ENCODE results near the gene PBX2. TPM values are rescaled to one million over a fixed set of nuclear protein-coding genes. Genes with fewer than 3 reads are reported as not detected.
"Not testable (repeated sequence)": the region's sequence is repeated elsewhere in the genome, so short reads cannot be mapped to it uniquely, and the experiment has no call there.

PBX2 gene
- total RNA-seq, 1 donor from 2014 or later = 50.1 TPM

GRCh38 chr6:32194825-32195651 lies 5.0 kb upstream of the PBX2 start:
- peaks cover 29 to 50% (median 36%) of the 10 kb centered on the region in 3 donors for H3K4me1 ChIP-seq (ENCODE audit: control insufficient read depth in 3 of 3, insufficient read depth in 3 of 3, low read length in 3 of 3)
- no peaks in the 10 kb centered on the region for H3K36me3 ChIP-seq (ENCODE audit: control insufficient read depth in 3 of 3, insufficient read depth in 3 of 3, low read length in 3 of 3)
- H3K27me3 ChIP-seq (ENCODE audit: control insufficient read depth in 3 of 3, insufficient read depth in 3 of 3, low read length in 3 of 3) = no peaks in the 10 kb centered on the region
- H3K27ac ChIP-seq (ENCODE audit: low read depth, low read length) = peak overlapping the region; percentile 86
- H3K9me3 ChIP-seq (ENCODE audit: control insufficient read depth in 3 of 3, low read length in 3 of 3) = no peaks in the 10 kb centered on the region
- H3K4me3 ChIP-seq (ENCODE audit: low read length in 3 of 3) = peak overlapping the region; percentile 68 to 74 (median 74)
- H3K9ac ChIP-seq (ENCODE audit: low read depth in 1 of 3, low read length in 3 of 3) = peak overlapping the region; percentile 78 to 86 (median 85)

DNA sequence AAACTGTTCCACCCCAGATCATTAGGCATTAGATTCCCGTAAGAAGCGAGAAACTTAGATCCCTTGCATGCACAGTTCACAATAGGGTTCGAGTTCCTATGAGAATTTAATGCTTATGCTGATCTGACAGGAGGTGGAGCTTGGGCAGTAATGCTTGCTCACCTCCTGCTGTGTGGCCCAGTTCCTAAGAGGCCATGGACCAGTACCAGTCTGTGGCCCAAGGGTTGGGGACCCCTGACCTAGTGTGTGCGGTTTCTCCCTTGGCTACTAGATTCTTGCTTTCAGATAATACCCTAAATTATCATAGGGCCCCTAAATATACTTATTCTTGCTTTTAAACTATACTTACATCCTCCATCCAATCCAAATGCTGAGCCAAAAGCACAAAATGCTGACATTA lies 4.4 kb upstream of the PBX2 start:
- Histone ChIP-seq H3K9me3 (ENCODE audit: control insufficient read depth in 3 of 3, low read length in 3 of 3) (no peaks in the 10 kb centered on the region), H3K4me1 (ENCODE audit: control insufficient read depth in 3 of 3, insufficient read depth in 3 of 3, low read length in 3 of 3) (peaks cover 29 to 50% (median 36%) of the 10 kb centered on the region in 3 donors), H3K27me3 (ENCODE audit: control insufficient read depth in 3 of 3, insufficient read depth in 3 of 3, low read length in 3 of 3) (no peaks in the 10 kb centered on the region), H3K9ac (ENCODE audit: low read depth in 1 of 3, low read length in 3 of 3) (peak overlapping the region in 2 of 3 donors; percentile 78 to 85), H3K36me3 (ENCODE audit: control insufficient read depth in 3 of 3, insufficient read depth in 3 of 3, low read length in 3 of 3) (no peaks in the 10 kb centered on the region), H3K27ac (ENCODE audit: low read depth, low read length) (peak overlapping the region; percentile 86), H3K4me3 (ENCODE audit: low read length in 3 of 3) (peak overlapping the region in 1 of 3 donors; percentile 74)

DNA sequence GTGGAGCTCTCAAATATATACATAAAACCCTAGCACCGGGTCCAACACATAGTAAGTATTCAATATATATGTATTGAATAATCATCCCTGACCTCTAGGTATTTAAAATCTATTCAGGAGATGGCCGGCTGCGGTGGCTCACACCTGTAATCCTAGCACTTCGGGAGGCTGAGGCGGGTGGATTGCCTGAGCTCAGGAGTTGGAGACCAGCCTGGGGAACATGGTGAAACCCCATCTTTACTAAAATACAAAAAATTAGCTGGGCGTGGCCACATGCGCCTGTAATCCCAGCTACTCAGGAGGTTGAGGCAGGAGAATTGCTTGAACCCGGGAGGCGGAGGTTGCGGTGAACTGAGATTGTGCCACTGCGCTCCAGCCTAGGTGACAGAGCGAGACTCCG lies 3.1 kb upstream of the PBX2 start:
- not testable (repeated sequence) for H3K36me3 ChIP-seq (ENCODE audit: control insufficient read depth in 3 of 3, insufficient read depth in 3 of 3, low read length in 3 of 3); H3K9me3 ChIP-seq (ENCODE audit: control insufficient read depth in 3 of 3, low read length in 3 of 3); H3K4me3 ChIP-seq (ENCODE audit: low read length in 3 of 3); H3K27me3 ChIP-seq (ENCODE audit: control insufficient read depth in 3 of 3, insufficient read depth in 3 of 3, low read length in 3 of 3)
- peaks cover 41 to 61% (median 49%) of the 10 kb centered on the region in 3 donors for H3K4me1 ChIP-seq (ENCODE audit: control insufficient read depth in 3 of 3, insufficient read depth in 3 of 3, low read length in 3 of 3)
- peak overlapping the region; percentile 97 for H3K27ac ChIP-seq (ENCODE audit: low read depth, low read length)
- peak overlapping the region in 2 of 3 donors; percentile 40 to 57 for H3K9ac ChIP-seq (ENCODE audit: low read depth in 1 of 3, low read length in 3 of 3)

- peak within 1 kb of the TSS; percentile 97 for H3K27ac ChIP-seq (ENCODE audit: low read depth, low read length)
- H3K36me3 ChIP-seq (ENCODE audit: control insufficient read depth in 3 of 3, insufficient read depth in 3 of 3, low read length in 3 of 3) = peaks cover 2 to 5% (median 2%) of the 10 kb centered on the region in 3 donors
- peaks cover 45 to 66% (median 52%) of the 10 kb centered on the region in 3 donors for H3K4me1 ChIP-seq (ENCODE audit: control insufficient read depth in 3 of 3, insufficient read depth in 3 of 3, low read length in 3 of 3)
- H3K27me3 ChIP-seq (ENCODE audit: control insufficient read depth in 3 of 3, insufficient read depth in 3 of 3, low read length in 3 of 3) = no peaks in the 10 kb centered on the region
- peak within 1 kb of the TSS; percentile 41 to 55 (median 51) for H3K4me3 ChIP-seq (ENCODE audit: low read length in 3 of 3)
- peak within 1 kb of the TSS; percentile 40 to 95 (median 57) for H3K9ac ChIP-seq (ENCODE audit: low read depth in 1 of 3, low read length in 3 of 3)
- no peaks in the 10 kb centered on the region for H3K9me3 ChIP-seq (ENCODE audit: control insufficient read depth in 3 of 3, low read length in 3 of 3)
These were observed 2.6 kb upstream of the PBX2 start, which contains the start of gene GPSM3 for GRCh38 chr6:32192608-32193039. TSS of gene GPSM3 (minus strand) at chr6:32192643. CDS start at chr6:32192513, 130 bp downstream.

DNA sequence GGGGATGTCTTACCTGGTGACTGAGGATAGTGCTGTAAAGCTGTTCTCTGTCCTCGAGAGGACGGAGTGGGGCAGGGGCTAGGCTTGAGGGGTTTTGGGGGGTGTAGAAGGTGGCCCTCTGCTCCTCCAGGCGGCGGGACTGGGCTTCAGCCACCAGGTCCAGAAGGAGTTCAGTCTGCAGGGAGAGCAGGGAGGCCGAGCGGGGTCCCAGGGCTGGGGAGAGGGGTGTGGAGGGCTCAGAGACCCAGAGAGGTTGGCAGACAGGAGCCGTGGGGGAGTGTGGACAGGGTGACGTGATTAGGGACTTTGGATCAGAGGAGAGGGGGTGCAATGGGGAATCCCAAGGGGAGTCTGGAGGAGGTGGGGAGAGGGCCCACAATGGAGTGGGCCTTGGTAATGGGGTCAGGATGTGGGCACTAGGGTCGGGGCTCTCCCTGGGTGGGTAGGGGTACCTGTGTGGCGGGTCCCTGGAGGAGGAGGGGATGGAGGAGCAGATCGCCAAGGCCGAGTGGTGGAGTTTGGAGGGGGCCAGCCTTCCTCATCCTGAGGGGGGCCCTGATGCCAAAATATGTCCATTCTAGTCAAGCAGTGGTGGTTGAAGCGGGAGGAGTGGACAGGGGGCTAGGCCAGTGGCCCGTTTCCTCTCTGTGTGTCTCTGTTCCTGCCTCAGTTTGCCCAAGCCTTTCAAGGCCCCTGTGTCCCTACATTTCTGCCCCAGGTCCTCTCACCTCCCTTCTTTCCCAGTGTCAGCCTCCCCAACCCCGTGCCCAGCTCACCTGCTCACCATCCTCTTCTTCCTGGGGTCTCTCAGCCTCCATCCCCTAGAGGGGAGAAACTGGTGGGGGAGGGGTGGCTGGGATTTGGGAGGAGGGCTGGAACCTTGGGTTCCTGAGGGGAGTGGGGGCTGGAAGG lies 1.9 kb upstream of the PBX2 start:
- peak overlapping the region; percentile 22 to 55 (median 51) for H3K4me3 ChIP-seq (ENCODE audit: low read length in 3 of 3)
- no peaks in the 10 kb centered on the region for H3K9me3 ChIP-seq (ENCODE audit: control insufficient read depth in 3 of 3, low read length in 3 of 3)
- H3K4me1 ChIP-seq (ENCODE audit: control insufficient read depth in 3 of 3, insufficient read depth in 3 of 3, low read length in 3 of 3) = peaks cover 43 to 64% (median 54%) of the 10 kb centered on the region in 3 donors
- H3K9ac ChIP-seq (ENCODE audit: low read depth in 1 of 3, low read length in 3 of 3) = peak overlapping the region; percentile 32 to 45 (median 33)
- peak overlapping the region; percentile 97 for H3K27ac ChIP-seq (ENCODE audit: low read depth, low read length)
- H3K36me3 ChIP-seq (ENCODE audit: control insufficient read depth in 3 of 3, insufficient read depth in 3 of 3, low read length in 3 of 3) = peaks cover 8 to 11% (median 8%) of the 10 kb centered on the region in 3 donors
- H3K27me3 ChIP-seq (ENCODE audit: control insufficient read depth in 3 of 3, insufficient read depth in 3 of 3, low read length in 3 of 3) = no peaks in the 10 kb centered on the region

- peak overlapping the region; percentile 36 to 94 (median 86) for H3K4me3 ChIP-seq (ENCODE audit: low read length in 3 of 3)
- H3K9ac ChIP-seq (ENCODE audit: low read depth in 1 of 3, low read length in 3 of 3) = peak overlapping the region; percentile 87 to 95 (median 91)
- peaks cover 40 to 65% (median 55%) of the 10 kb centered on the region in 3 donors for H3K4me1 ChIP-seq (ENCODE audit: control insufficient read depth in 3 of 3, insufficient read depth in 3 of 3, low read length in 3 of 3)
These were observed 1.1 kb upstream of the PBX2 start for GRCh38 chr6:32190911-32191677.

DNA sequence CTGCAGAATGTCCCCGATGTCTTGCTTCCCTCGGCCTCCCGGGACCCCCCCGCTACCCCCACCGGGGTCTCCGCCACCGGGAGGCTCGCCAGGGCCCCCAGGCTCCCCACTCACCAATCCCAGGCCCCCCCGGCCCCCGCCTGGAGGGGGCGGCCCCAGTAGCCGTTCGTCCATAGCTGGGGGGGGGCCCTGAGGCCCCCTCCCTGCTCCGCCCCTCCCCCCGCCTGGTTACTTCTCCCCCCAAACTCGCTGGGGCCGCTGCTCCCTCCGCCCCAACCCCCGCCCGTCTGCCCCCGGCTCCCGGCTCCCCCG lies 304 bp downstream of the PBX2 start:
- Histone ChIP-seq H3K4me3 (ENCODE audit: low read length in 3 of 3) (peak overlapping the region; percentile 54 to 78 (median 70)), H3K4me1 (ENCODE audit: control insufficient read depth in 3 of 3, insufficient read depth in 3 of 3, low read length in 3 of 3) (peaks cover 36 to 57% (median 53%) of the 10 kb centered on the region in 3 donors), H3K27ac (ENCODE audit: low read depth, low read length) (peak overlapping the region; percentile 97), H3K9ac (ENCODE audit: low read depth in 1 of 3, low read length in 3 of 3) (peak overlapping the region; percentile 86 to 91 (median 88)), H3K9me3 (ENCODE audit: control insufficient read depth in 3 of 3, low read length in 3 of 3) (no peaks in the 10 kb centered on the region), H3K27me3 (ENCODE audit: control insufficient read depth in 3 of 3, insufficient read depth in 3 of 3, low read length in 3 of 3) (no peaks in the 10 kb centered on the region), H3K36me3 (ENCODE audit: control insufficient read depth in 3 of 3, insufficient read depth in 3 of 3, low read length in 3 of 3) (peaks cover 15 to 16% (median 15%) of the 10 kb centered on the region in 3 donors)

More at GRCh38 chr6:32190911-32191677, 1.1 kb upstream of the PBX2 start:
- H3K36me3 ChIP-seq (ENCODE audit: control insufficient read depth in 3 of 3, insufficient read depth in 3 of 3, low read length in 3 of 3) = peaks cover 15 to 16% (median 15%) of the 10 kb centered on the region in 3 donors
- H3K9me3 ChIP-seq (ENCODE audit: control insufficient read depth in 3 of 3, low read length in 3 of 3) = no peaks in the 10 kb centered on the region
- H3K27ac ChIP-seq (ENCODE audit: low read depth, low read length) = peak overlapping the region; percentile 97
- H3K27me3 ChIP-seq (ENCODE audit: control insufficient read depth in 3 of 3, insufficient read depth in 3 of 3, low read length in 3 of 3) = no peaks in the 10 kb centered on the region

DNA sequence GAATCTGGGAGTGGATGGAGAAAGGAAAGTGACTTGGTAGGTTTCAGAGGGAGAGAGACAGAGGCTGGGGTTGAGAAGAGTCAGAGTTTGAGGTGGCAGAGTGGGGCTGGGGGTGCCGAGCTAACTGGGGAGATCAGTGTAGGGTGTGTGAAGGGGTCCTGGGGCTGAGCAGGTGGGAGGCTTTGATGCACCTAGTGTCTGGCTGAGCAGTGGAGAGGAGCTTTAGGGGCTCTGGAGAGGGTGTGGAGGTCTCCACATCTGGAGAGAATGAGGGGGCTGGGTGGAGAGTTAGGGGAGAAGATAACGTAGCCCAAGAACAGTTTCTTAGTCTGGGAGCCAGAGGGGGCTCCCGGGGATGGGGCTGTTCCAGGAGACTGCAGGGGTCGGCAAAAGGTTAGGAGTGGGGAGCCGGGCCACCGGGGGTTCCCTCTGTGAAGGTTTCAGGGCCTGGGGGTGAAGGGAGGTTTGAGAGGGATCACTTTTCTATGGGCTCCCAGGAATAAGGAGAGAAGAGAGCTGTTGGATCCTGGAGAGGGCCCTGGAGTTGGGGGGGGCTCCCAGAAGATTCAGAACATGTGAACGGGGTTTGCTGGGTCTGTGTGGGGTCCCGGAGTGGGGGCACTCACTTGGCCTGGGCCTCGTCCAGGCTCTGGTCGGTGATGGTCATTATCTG lies 797 bp downstream of the PBX2 start:
- peaks cover 35 to 55% (median 53%) of the 10 kb centered on the region in 3 donors for H3K4me1 ChIP-seq (ENCODE audit: control insufficient read depth in 3 of 3, insufficient read depth in 3 of 3, low read length in 3 of 3)
- peak overlapping the region; percentile 97 for H3K27ac ChIP-seq (ENCODE audit: low read depth, low read length)
- peaks cover 15 to 18% (median 15%) of the 10 kb centered on the region in 3 donors for H3K36me3 ChIP-seq (ENCODE audit: control insufficient read depth in 3 of 3, insufficient read depth in 3 of 3, low read length in 3 of 3)
- peak overlapping the region; percentile 86 to 91 (median 88) for H3K9ac ChIP-seq (ENCODE audit: low read depth in 1 of 3, low read length in 3 of 3)
- no peaks in the 10 kb centered on the region for H3K9me3 ChIP-seq (ENCODE audit: control insufficient read depth in 3 of 3, low read length in 3 of 3)
- H3K4me3 ChIP-seq (ENCODE audit: low read length in 3 of 3) = peak overlapping the region; percentile 54 to 78 (median 70)
- H3K27me3 ChIP-seq (ENCODE audit: control insufficient read depth in 3 of 3, insufficient read depth in 3 of 3, low read length in 3 of 3) = no peaks in the 10 kb centered on the region

Measured in skeletal muscle tissue (tissue), 4 donors.